OCI-LY1 (cell line): ENCODE results near the gene TBC1D7.

ENCODE experiments used
- EZH2 ChIP-seq: fragments of 200-600 bp; sonication (generic), shearing (Covaris generic); IDR thresholded peaks from 2 replicates; pipeline ENCODE4 v1.8.0; 2017; ENCODE audit warnings: borderline replicate concordance, mixed run types, mild to moderate bottlenecking, antibody characterized with exemption, low read length, moderate library complexity, mixed read lengths
- TF ChIP-seq, protein P1 (sequence below): fragments of 200-600 bp; sonication (generic), shearing (Covaris generic); IDR thresholded peaks from 2 replicates; pipeline ENCODE4 v1.5.1; 2017; ENCODE audit warnings: mild to moderate bottlenecking, antibody characterized with exemption, low read length, moderate library complexity, mixed read lengths

GRCh38 chr6:13332349-13332706 is 4.0 kb upstream of the TBC1D7 start:
- TF ChIP-seq EZH2 = no peak
- TF ChIP-seq, protein P1, sequence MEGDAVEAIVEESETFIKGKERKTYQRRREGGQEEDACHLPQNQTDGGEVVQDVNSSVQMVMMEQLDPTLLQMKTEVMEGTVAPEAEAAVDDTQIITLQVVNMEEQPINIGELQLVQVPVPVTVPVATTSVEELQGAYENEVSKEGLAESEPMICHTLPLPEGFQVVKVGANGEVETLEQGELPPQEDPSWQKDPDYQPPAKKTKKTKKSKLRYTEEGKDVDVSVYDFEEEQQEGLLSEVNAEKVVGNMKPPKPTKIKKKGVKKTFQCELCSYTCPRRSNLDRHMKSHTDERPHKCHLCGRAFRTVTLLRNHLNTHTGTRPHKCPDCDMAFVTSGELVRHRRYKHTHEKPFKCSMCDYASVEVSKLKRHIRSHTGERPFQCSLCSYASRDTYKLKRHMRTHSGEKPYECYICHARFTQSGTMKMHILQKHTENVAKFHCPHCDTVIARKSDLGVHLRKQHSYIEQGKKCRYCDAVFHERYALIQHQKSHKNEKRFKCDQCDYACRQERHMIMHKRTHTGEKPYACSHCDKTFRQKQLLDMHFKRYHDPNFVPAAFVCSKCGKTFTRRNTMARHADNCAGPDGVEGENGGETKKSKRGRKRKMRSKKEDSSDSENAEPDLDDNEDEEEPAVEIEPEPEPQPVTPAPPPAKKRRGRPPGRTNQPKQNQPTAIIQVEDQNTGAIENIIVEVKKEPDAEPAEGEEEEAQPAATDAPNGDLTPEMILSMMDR = no peak
